AG09319 (cell line): ENCODE data around the gene RPL36A.

Source experiments
- DNase-seq: peaks from one replicate; pipeline ENCODE4 v3.0.0-alpha.2; 2010; ENCODE audit warnings: low read depth; ENCODE audit errors: extremely low read depth
- CTCF ChIP-seq: IDR thresholded peaks from 2 replicates; pipeline ENCODE4 v1.5.1; 2011; ENCODE audit warnings: low read depth, mild to moderate bottlenecking, inconsistent platforms, low read length, moderate library complexity

RPL36A gene

GRCh38 chrX:101393530-101394305, 2.9 kb downstream of the RPL36A start:
- TF ChIP-seq CTCF: no peak
- DNase-seq: no peak

- TF ChIP-seq CTCF: no peak
- DNase-seq: no peak
Observed at GRCh38 chrX:101394372-101394771, 3.6 kb downstream of the RPL36A start.

GRCh38 chrX:101395789-101396188, 5.0 kb downstream of the RPL36A start:
- DNase-seq: no peak
- TF ChIP-seq CTCF: no peak

- no peak for DNase-seq
- TF ChIP-seq CTCF: no peak
Observed at GRCh38 chrX:101397779-101398178, 7.0 kb downstream of the RPL36A start.

GRCh38 chrX:101398694-101399093, 7.9 kb downstream of the RPL36A start:
- DNase-seq: no peak
- no peak for TF ChIP-seq CTCF

- DNase-seq: no peak
- TF ChIP-seq CTCF: no peak
Observed at GRCh38 chrX:101399825-101400224, 9.0 kb downstream of the RPL36A start.

GRCh38 chrX:101407167-101407747, 16.4 kb downstream of the RPL36A start:
- TF ChIP-seq CTCF: no peak
- DNase-seq: no peak
